Upper lobe of left lung (tissue), 4 donors: ENCODE data around the gene LAMP1.

Experiments
- CTCF ChIP-seq, 6 experiments: fragments of 450-650 bp in 4 of 6; fragments of 200-600 bp in 2 of 6; sonication (generic) in 2 of 6; IDR thresholded peaks; one replicate each; pipeline ENCODE4 v1.5.1; 2016 to 2019; ENCODE audit warnings: antibody characterized with exemption in 6 of 6
- POLR2A ChIP-seq, 4 donors: fragments of 450-650 bp; IDR thresholded peaks; one replicate each; pipeline ENCODE4 v1.5.1; 2016 to 2017; ENCODE audit warnings: antibody characterized with exemption in 4 of 4, mild to moderate bottlenecking in 2 of 4
- POLR2AphosphoS5 ChIP-seq, 2 donors: sonication (generic); formaldehyde crosslinking; IDR thresholded peaks; one replicate each; pipeline ENCODE4 v1.5.1; 2017; ENCODE audit warnings: antibody characterized with exemption in 2 of 2

- TF ChIP-seq CTCF (IDR thresholded peaks at IDR 0.05) (no peak), POLR2A (IDR thresholded peaks at IDR 0.05) (peak in 1 of 4 donors; percentile 1), POLR2AphosphoS5 (IDR thresholded peaks at IDR 0.05) (no peak)
Measured at GRCh38 chr13:113297370-113298042, 467 bp downstream of the LAMP1 start.
